Epithelial cell of proximal tubule (primary cell): ENCODE data around the gene DISC1. TPM values are rescaled to one million over a fixed set of nuclear protein-coding genes. Genes with fewer than 3 reads are reported as not detected.

Experiments
- DNase-seq: peaks from one replicate; pipeline ENCODE4 v3.0.0-alpha.2; 2011; ENCODE audit warnings: low read depth
- H3K4me3 ChIP-seq: 2 replicates; pipeline ENCODE4 v1.5.1; 2011; ENCODE audit warnings: low read depth, mild to moderate bottlenecking, low read length
- total RNA-seq: library from RNA; depleted of rRNA; stranded (reverse); fragments of >200 nt; gene quantifications from 2 replicates; pipeline ENCODE4 v1.2.3, GENCODE V29; 2015
- TF ChIP-seq, protein P1 (sequence below): conservative IDR thresholded peaks from 2 replicates; pipeline ENCODE4 v1.5.1; 2012; ENCODE audit warnings: low read depth, mild to moderate bottlenecking, low read length

DISC1 gene
- total RNA-seq, 1 donor from 2014 or later, result 3.1 TPM

- H3K4me3 ChIP-seq, result no peak overlapping the region
- TF ChIP-seq, protein P1, sequence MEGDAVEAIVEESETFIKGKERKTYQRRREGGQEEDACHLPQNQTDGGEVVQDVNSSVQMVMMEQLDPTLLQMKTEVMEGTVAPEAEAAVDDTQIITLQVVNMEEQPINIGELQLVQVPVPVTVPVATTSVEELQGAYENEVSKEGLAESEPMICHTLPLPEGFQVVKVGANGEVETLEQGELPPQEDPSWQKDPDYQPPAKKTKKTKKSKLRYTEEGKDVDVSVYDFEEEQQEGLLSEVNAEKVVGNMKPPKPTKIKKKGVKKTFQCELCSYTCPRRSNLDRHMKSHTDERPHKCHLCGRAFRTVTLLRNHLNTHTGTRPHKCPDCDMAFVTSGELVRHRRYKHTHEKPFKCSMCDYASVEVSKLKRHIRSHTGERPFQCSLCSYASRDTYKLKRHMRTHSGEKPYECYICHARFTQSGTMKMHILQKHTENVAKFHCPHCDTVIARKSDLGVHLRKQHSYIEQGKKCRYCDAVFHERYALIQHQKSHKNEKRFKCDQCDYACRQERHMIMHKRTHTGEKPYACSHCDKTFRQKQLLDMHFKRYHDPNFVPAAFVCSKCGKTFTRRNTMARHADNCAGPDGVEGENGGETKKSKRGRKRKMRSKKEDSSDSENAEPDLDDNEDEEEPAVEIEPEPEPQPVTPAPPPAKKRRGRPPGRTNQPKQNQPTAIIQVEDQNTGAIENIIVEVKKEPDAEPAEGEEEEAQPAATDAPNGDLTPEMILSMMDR, result no peak
- DNase-seq, result no peak
These were observed 229.3 kb downstream of the DISC1 start for GRCh38 chr1:231855926-231856325.

DNA sequence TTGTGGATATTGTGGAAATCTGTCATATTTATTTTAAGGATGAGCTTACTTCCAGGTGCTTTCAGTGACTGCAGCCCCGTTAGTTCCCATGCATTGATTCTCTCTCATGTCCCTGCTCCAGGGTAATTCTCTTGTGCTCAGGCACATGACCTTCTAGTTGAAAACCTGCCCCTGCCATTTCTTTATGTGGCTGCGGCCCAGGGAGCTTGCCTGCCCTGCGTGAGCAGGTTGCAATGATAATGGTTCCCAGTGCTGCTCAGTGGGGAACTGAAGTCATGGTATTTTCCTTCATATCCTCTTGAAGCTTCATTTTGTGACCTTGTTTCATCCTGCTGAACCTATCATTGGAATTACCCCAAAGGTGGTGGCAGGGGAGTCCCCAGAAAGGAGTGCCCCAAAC lies 229.8 kb downstream of the DISC1 start:
- DNase-seq, result no peak
- TF ChIP-seq, protein P1, result no peak
- H3K4me3 ChIP-seq, result no peak overlapping the region

- TF ChIP-seq, protein P1, result no peak
- H3K4me3 ChIP-seq, result no peak overlapping the region
- DNase-seq, result no peak
These were observed 230.3 kb downstream of the DISC1 start for GRCh38 chr1:231856894-231857293.

DNA sequence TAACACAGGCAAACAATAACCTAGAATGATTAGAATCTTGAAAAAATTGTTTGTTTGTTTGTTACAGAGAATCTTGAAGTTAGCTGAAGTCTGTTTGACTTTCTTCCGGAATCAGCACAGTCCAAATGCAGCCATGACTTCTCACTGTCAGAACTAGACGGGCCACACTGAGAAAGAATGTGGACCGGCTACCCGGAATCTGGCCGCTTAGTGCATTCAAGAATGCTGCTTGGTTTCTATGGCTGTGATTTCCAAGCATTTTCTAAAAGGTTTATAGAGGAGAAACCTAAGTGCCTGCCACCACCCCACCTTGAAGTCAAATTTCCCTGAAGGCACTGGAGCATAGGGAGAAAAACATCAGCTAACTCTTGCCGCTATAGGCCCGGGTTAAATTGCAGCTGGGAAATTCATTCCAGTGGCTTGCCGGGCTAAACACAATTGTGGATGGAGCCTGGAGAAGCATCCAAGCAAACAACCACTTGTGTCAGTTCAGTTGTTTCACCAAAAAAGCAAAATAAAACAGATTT lies 231.1 kb downstream of the DISC1 start:
- DNase-seq, result no peak
- TF ChIP-seq, protein P1, result no peak
- no peak overlapping the region for H3K4me3 ChIP-seq

DNA sequence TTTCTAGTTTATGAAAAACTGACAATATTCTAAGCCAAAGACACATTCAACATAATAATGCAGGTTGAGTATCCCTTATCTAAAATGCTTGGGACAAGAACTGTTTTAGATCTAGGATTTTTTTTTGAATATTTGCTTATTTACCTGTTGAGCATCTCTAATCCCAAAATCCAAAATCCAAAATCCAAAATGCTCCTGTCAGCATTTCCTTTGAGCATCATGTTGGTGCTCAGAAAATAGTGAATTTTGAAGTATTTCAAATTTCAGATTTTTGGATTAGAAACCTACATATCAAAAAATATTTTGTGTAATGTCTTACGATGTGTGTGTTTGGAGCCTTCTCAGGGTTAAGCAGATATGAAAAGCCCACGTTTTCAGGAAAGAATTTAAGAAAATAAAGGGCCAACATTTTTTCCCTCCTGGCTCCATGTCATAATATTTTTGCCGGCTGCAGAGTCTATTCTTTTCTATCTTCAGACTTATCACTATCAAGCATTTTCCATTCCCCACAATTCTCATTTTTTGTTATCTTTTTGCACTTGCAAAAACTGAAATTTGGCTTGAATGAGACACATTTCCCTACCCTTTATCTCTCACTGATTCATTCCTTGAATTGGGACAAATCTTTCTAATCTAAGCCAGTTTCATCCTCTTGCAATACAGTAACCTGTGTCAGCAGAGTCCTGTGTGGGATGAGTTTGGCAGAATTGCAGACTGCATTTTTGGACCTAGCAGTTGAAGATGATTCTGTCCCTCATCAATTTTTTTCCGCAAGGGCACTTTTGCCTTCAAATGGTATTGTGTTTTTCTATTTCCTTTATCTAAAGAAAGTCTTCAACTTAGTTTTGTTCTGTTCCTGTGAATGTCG lies 233.9 kb downstream of the DISC1 start:
- TF ChIP-seq, protein P1, result no peak
- no peak for DNase-seq
- H3K4me3 ChIP-seq, result no peak overlapping the region

DNA sequence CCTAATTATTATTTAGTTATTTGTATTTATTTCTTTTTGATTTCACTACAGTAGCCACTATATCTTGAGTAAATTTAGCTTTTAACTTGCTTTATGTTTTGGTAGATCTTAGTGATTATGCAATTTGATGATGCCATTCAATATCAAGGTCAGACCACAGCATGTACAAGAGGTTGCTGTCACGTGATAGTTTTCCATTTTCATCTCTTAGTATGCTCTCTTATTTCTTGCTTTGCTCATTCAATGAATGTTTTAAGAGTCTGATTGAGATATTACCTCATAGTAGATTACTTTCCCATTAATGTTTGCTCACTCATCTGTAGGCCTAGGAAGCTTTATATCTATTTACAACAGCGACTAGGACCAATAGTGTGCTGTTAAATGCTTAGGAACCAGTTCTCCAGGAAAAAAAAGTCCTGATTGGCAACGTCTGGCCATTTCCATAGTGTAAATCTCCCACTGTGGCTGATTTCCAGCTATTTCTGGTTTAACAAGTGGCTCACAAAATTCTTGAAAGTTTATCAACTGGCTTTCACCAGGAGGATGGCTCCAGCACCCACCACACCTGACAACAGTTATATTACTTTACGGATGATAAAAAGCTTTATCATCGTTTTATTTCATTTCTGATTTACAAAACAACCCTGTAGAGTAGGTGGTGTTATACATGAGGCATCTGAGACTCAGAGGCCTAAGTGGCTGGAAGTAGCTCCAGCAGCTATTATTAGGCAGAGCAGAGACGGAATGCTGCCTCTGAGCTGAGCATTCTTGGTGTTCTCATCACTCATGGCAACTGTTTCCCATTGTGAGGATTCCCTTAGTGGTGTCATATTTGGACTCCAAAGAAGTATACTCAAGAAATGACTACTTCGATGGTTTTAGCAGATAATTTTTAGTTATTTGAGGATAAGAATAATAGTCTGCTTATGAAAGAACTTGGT lies 235.2 kb downstream of the DISC1 start:
- TF ChIP-seq, protein P1, result no peak
- H3K4me3 ChIP-seq, result no peak overlapping the region
- DNase-seq, result no peak
